OCI-LY7 (cell line): ENCODE data around the gene GAR1.

Experiments
- EZH2phosphoT487 ChIP-seq: fragments of 200-600 bp; sonication (generic); IDR thresholded peaks from 2 replicates; pipeline ENCODE4 v1.6.1; 2018; ENCODE audit warnings: low read depth, borderline replicate concordance, mild to moderate bottlenecking, mixed run types, antibody characterized with exemption, low read length, moderate library complexity, mixed read lengths
- TF ChIP-seq, protein P1 (sequence below): fragments of 200-600 bp; sonication (generic); conservative IDR thresholded peaks from 2 replicates; pipeline ENCODE4 v1.5.1; 2014; ENCODE audit warnings: mild to moderate bottlenecking, antibody characterized with exemption, low read length, moderate library complexity, mixed read lengths

DNA sequence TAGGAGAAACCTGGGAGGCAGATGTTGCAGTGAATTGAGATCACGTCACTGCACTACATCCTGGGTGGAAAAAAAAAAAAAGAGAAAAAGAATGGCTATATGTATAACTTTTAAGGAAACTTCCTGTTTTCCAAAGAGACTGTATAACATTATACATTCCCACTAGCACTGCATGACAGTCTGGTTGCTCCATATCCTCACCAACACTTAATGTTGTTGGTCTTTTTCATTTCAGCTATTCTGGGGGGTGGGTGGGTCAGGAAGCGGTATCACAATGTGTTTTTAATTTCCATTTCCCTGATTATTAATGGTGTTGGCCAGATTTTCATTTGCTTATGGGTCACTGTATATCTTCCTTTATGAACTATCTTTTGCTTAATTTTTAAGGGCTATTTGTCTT is 45.7 kb downstream of the GAR1 start:
- TF ChIP-seq, protein P1, sequence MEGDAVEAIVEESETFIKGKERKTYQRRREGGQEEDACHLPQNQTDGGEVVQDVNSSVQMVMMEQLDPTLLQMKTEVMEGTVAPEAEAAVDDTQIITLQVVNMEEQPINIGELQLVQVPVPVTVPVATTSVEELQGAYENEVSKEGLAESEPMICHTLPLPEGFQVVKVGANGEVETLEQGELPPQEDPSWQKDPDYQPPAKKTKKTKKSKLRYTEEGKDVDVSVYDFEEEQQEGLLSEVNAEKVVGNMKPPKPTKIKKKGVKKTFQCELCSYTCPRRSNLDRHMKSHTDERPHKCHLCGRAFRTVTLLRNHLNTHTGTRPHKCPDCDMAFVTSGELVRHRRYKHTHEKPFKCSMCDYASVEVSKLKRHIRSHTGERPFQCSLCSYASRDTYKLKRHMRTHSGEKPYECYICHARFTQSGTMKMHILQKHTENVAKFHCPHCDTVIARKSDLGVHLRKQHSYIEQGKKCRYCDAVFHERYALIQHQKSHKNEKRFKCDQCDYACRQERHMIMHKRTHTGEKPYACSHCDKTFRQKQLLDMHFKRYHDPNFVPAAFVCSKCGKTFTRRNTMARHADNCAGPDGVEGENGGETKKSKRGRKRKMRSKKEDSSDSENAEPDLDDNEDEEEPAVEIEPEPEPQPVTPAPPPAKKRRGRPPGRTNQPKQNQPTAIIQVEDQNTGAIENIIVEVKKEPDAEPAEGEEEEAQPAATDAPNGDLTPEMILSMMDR = no peak
- TF ChIP-seq EZH2phosphoT487 = no peak
